Lower leg skin (tissue), 4 donors: Measurements from ENCODE around the gene ENAH. TPM values are rescaled to one million over a fixed set of nuclear protein-coding genes. Genes with fewer than 3 reads are reported as not detected.

Source experiments
- DNase-seq, 2 donors: peaks; one replicate each; pipeline ENCODE4 v3.0.0-alpha.2; 2019; ENCODE audit warnings: low spot score in 2 of 2
- H3K4me3 ChIP-seq: fragments of 200-600 bp; sonication (generic); 2 replicates; pipeline ENCODE4 v1.5.1; 2017; ENCODE audit warnings: mild to moderate bottlenecking, low read depth; ENCODE audit not compliant: poor library complexity, severe bottlenecking
- POLR2A ChIP-seq, 2 donors: fragments of 450-650 bp; IDR thresholded peaks; one replicate each; pipeline ENCODE4 v1.6.1; 2016 to 2017; ENCODE audit warnings: antibody characterized with exemption in 2 of 2, mild to moderate bottlenecking in 1 of 2, moderate library complexity in 1 of 2
- WGBS, 2 donors: methylation state at CpG; one replicate each; pipeline ENCODE4 v1.1.5; 2018; 5-methylcytosine and 5-hydroxymethylcytosine counted together
- intact Hi-C: fragments of 100-400 bp; cut with DNase I; formaldehyde crosslinking; loops from one replicate; pipeline ENCODE4 v1.15.0; 2023; ENCODE audit warnings: low total_unique reads
- total RNA-seq, 4 donors: library from RNA; depleted of rRNA; stranded (reverse); fragments of >200 nt; gene quantifications; one replicate each; pipeline ENCODE4 v1.1.0, GENCODE V29; 2016
- TF ChIP-seq, protein P1 (sequence below), 3 donors: fragments of 450-650 bp; IDR thresholded peaks; one replicate each; pipeline ENCODE4 v1.5.1; 2016; ENCODE audit warnings: antibody characterized with exemption in 3 of 3, mild to moderate bottlenecking in 3 of 3, moderate library complexity in 2 of 3

Gene ENAH
- total RNA-seq, 4 donors from 2014 or later = 32.5 to 37.4 (median 35.2) TPM

DNA sequence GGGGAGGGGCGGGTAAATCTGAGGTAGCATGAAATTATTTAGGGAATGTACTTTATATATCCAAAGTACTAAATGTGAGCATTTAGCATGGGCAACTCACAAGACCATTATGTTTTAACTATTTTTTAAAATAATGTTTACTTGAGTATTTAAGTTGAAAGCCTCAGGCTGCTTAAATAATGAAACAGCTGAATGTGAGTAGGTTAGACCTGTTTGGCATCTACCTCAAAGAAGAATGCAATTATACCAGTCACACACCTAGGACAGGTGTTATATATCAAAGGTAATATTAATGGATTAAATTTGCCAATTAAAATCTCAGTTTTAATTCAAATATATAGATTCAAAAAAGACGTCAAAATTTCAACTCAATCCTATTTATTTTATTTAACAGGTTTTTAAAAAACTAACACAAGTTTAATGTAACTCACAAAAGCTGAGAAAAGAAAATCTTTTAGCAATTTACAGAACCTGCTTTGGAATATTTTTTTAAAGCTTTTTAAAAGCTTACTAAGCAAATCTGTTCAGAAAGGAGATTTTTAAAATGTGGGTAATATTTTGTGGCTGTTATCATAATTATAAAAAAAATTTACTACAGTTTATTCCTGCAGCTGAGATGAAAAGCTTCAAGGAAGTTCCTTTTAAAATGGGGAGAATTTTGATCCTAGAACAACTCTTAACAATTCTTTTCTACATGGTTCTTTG is 120.5 kb downstream of the ENAH start:
- no peak for DNase-seq
- no peak for TF ChIP-seq POLR2A (IDR thresholded peaks at IDR 0.05)
- TF ChIP-seq, protein P1, sequence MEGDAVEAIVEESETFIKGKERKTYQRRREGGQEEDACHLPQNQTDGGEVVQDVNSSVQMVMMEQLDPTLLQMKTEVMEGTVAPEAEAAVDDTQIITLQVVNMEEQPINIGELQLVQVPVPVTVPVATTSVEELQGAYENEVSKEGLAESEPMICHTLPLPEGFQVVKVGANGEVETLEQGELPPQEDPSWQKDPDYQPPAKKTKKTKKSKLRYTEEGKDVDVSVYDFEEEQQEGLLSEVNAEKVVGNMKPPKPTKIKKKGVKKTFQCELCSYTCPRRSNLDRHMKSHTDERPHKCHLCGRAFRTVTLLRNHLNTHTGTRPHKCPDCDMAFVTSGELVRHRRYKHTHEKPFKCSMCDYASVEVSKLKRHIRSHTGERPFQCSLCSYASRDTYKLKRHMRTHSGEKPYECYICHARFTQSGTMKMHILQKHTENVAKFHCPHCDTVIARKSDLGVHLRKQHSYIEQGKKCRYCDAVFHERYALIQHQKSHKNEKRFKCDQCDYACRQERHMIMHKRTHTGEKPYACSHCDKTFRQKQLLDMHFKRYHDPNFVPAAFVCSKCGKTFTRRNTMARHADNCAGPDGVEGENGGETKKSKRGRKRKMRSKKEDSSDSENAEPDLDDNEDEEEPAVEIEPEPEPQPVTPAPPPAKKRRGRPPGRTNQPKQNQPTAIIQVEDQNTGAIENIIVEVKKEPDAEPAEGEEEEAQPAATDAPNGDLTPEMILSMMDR (IDR thresholded peaks at IDR 0.05) = no peak
- 61 to 71% methylated on average over 2 of the region's 2 CpGs for WGBS, 2 donors
- intact Hi-C loops = no loop called here
- no peak overlapping the region for H3K4me3 ChIP-seq

DNA sequence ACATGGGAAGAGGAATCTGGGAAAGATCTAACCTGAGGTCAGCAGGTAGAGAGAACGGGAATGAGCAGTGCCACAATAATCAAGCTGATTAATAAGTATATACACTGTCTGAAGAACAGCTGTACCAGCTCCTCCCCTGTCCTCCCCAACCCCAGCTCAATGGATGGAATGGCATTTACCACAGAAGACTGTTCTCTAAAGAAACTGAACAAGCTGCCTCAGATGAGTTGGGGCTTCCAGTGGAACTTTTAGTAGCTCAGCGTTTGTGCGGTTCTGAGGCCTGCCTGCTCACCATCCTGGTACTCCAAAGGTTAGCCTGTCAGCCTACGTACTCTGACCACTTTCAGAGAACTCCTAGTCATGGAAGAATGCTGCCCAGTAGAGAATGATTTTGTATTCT is 123.2 kb downstream of the ENAH start:
- no peak for DNase-seq
- WGBS, 2 donors = 95 to 98% methylated on average over 4 of the region's 4 CpGs
- TF ChIP-seq POLR2A (IDR thresholded peaks at IDR 0.05) = no peak
- TF ChIP-seq, protein P1 (IDR thresholded peaks at IDR 0.05) = no peak
- no peak overlapping the region for H3K4me3 ChIP-seq
- intact Hi-C loops = no loop called here

DNA sequence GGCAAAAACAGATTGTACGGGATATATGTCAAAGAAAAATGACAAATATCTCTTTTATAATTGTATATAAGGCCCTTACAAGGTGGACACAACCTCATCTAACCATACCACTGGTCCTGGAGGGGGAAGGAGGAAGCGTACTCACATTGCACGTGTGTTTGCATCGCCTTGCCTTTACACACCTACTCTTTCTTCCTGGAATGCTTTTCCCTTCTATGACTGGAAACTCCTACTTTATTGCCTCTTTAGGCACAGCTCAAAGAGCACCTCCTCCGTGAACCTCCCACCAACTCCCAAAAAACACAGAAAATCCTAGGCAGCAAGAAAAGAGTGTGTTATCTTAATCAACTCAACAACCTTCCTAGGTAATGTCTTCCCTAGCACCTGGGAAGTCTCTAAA is 125.3 kb downstream of the ENAH start:
- 83 to 89% methylated on average over 5 of the region's 5 CpGs for WGBS, 2 donors
- intact Hi-C loops = no loop called here
- no peak for DNase-seq
- TF ChIP-seq, protein P1 (IDR thresholded peaks at IDR 0.05) = no peak
- no peak for TF ChIP-seq POLR2A (IDR thresholded peaks at IDR 0.05)
- H3K4me3 ChIP-seq = no peak overlapping the region

DNA sequence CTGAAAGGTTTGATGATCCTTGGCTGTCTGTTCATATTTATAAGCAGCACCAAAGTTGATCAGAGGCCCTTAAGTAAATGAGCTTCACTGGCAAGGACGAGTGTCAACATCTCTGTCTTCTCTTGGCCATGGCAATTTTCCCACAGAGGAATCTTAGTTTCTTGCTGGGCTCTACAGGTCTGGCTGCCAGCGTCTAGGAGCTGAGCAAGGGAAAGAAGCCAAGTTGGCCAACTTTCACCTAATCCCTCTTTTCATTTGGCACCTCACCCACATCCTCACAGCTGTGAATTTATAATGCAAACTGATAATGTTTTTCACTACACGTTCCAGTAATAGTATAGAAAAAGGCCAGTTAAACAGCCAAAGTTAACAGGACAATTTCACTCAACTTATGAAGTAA is 126.0 kb downstream of the ENAH start:
- intact Hi-C loops = no loop called here
- peak in 1 of 2 donors; percentile 31 for DNase-seq
- H3K4me3 ChIP-seq = no peak overlapping the region
- TF ChIP-seq POLR2A (IDR thresholded peaks at IDR 0.05) = no peak
- TF ChIP-seq, protein P1 (IDR thresholded peaks at IDR 0.05) = no peak
- 21 to 25% methylated on average over 3 of the region's 3 CpGs for WGBS, 2 donors

DNA sequence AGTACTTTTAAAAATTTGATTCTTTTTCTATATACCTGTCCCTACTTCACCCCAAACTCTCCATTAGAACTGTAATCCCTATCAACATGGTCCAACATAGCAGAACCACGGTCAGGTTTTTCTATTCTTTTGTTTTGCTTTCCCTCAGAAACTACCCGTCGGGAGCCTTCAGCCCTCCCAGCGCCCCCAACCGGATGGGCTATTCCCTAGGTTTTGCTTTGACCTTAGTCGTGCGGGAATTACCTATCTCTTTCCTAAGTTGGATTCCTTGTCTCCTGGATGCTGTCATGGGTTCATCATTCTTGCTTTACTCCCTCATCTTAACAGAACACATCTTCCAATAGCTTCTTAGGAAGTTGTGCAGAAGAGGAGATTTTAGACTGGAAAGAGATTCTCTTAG is 127.5 kb downstream of the ENAH start:
- DNase-seq = no peak
- TF ChIP-seq POLR2A (IDR thresholded peaks at IDR 0.05) = no peak
- TF ChIP-seq, protein P1 (IDR thresholded peaks at IDR 0.05) = no peak
- intact Hi-C loops = no loop called here
- H3K4me3 ChIP-seq = no peak overlapping the region
- 96% methylated on average over 7 of the region's 7 CpGs for WGBS, 2 donors

DNA sequence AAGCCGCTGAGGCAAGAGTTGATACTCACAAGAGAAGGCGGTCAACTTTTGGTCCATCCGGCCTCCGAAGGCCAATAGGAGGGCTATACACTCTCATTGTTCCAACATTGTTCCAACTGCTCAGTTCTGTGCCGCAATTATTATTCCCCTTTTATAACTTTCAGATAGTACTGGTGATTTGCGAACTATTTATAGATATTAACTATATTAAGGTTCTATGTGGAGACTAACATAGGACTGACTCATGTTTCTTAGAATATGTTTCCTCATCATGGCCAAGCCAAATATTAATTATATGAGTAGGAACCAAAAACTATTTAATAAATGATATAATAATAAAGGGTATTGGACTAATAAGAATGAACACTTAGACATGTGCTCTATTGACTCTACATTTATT is 128.4 kb downstream of the ENAH start:
- TF ChIP-seq POLR2A (IDR thresholded peaks at IDR 0.05) = no peak
- TF ChIP-seq, protein P1 (IDR thresholded peaks at IDR 0.05) = no peak
- WGBS, 2 donors = 96 to 97% methylated on average over 6 of the region's 6 CpGs
- intact Hi-C loops = no loop called here
- DNase-seq = no peak
- H3K4me3 ChIP-seq = no peak overlapping the region
